GM19324 (cell line): ENCODE results near the gene MYLK2.

ENCODE experiments used
- ATAC-seq: cut with Tn5 transposase; IDR thresholded peaks from one replicate; pipeline ENCODE4 v1.9.1; 2021; ENCODE audit warnings: mild to moderate bottlenecking, moderate library complexity; ENCODE audit not compliant: unreplicated experiment, low FRiP score

MYLK2 gene

DNA sequence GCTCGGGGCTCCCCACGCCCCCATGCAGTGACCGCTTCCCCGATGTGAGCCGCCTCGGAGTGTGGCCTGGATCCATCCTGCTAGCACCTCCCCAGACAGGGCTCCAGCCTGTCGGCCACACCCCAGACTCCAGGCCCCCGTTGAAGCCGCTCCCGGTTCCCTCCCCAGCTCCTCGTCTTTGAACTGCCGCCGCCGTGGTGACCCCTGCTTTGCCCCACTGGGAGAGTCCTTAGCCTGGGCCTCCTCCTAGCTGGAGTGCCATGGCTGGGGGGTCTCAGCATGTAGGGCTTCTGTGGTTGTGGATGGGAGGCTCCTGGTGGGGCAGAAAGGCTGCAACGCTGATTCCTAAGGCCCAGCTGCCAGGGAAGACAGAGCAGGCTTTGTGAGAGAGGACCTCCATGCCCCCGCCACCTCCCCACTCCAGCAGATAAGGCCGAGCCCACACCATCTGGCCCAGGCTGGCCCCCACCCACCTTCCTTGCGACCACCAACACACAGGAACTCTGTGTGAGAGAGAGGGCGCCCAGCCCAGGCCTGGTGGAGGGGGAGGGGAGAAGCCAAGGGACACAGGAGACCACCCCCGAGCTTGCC lies 14.9 kb downstream of the MYLK2 start:
- ATAC-seq, result no peak

DNA sequence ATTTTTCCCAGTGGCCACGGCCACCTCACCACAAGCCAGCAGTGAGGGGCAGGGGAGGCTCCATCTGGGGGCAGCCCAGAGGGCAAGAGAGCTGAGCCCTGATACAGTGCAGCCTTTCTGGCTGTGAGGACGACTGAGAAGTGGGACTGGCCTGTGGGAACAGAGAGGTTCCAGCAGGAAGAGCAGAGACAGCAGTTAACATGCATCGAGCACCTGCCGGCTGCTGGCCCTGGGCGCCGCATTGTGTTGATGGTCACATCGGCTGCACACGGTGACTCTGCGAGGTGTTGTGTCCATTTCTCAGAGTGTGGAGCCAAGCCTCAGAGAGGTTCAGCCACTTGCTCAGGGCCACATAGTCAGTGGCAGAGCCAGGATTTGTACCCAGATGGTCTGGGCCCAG lies 16.4 kb downstream of the MYLK2 start:
- ATAC-seq, result no peak

DNA sequence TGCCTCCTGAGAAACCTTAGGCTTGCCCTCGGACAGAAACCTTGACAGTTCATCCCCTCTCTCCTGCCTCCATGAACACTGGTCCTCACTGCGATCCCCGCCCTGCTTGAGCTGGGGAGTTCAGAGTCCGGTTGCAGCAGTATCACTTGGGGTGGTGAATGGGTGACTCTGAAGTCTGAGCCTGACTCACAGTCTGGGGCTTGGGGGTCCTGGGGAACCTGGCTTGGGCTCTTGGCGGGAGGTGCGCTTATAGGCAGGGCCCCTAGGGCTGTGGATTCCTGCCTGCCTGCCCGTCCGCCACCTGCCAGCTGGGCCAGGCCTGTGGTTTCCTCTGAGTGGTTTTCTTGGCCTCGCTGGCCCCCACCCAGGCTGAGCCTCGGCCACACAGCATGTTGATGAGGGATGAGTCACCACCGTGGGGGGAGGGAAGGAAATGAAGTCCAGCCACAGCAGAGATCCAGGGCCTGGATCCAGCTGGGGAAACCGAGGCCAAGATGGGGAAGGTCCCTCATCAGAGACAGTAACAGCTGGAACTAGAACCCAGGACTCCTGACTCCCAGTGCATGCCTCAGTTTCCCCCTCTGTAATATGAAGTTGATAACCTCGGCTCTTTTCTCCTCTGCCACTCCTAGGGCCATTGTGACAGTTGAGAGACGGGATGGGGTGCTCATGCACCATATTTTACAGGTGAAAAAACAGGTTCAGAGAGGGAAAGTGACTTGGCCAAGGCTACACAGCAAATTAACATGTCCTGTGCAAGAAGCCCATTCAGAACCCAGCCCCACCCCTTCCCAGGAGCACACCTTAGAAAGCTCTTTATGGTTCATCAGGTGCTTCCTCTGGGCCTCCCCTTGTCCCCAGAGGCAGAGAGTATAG lies 17.1 kb downstream of the MYLK2 start:
- ATAC-seq, result no peak

DNA sequence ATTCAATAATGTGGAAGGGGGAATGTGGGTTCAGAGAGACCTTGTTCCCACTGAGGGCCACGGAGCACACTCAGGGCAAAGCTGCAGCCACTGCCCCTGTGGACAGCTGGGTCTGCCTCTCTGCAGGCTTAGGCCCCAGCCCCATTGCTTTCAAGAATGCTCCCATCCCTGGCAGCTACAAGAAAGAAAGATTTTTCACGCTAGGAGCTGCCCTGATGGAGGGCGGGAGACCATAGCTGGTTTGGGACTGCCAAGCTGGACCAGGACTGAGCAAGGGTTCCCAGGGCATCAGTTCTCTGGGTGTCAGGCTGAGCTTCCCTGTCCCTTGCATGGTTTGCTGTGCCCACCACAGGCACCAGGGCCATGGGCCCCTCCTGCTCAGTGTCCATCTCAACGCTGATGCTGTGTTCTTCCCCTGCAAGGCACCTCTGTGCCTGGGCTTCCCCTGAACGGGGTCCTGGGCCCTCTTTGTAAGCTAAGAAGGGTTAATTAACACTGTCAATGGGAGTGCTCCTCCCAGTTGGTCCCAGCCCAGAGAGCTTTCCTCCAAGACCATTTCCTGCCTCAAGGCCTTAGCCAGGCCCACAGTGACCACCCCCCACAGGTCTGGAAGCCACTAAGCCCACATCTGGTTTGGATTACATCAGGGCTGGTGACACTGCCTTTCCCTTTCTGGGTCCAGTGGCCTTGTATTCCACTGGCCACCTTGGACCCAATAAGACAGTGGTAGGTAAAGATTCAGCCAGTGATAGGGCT lies 17.9 kb downstream of the MYLK2 start:
- ATAC-seq, result no peak

DNA sequence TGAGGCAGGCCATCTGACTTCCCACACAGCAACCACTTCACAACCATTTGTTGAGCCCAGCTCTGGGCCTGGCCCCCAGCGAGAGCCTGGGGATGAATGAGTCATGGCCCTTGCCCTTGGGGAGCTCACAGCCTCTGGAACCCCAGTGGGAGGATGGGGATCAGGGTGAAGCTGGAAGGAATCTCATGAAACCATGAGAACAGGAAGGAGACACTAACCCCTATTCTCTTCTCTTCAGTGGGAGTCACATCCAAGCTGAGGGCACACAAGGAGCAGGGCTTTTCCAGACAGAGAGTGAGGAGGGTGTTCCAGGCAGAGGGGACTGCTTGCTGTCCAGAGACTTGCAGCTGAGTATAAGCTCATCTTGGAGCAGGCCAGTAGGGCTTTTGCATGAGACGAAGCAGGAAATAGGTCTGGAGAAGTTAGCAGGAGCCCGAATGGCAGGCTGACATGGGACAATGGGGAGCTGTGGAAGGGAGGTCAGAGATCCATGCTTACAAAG lies 18.8 kb downstream of the MYLK2 start:
- no peak for ATAC-seq

DNA sequence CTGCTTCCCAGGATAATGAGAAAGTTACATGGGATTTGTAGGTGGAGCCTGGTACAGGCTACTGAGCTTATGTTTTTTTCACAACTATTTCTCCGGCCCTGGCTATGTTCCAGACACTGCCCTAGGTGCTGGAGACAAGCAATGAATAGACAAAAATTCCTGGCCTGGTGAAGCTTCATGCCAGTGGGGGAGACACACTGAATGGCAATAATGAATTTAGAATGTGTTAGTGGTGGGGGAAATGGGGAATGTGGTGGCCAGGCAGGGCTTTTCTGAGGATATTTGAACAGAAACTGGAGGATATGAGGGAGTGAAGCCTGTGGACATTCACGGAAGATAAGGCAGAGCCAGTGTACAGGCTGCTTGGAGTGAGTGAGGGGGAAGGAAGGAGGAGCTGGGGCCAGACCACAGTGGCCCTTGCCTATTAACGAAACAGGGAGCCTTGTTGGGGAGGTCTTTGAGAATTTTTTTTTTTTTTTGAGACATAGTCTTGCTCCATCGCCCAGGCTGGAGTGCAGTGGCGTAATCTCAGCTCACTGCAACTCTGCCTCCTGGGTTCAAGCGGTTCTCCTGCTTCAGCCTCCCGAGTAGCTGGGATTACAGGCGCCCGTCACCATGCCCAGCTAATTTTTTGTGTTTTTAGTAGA lies 19.6 kb downstream of the MYLK2 start:
- ATAC-seq, result no peak

DNA sequence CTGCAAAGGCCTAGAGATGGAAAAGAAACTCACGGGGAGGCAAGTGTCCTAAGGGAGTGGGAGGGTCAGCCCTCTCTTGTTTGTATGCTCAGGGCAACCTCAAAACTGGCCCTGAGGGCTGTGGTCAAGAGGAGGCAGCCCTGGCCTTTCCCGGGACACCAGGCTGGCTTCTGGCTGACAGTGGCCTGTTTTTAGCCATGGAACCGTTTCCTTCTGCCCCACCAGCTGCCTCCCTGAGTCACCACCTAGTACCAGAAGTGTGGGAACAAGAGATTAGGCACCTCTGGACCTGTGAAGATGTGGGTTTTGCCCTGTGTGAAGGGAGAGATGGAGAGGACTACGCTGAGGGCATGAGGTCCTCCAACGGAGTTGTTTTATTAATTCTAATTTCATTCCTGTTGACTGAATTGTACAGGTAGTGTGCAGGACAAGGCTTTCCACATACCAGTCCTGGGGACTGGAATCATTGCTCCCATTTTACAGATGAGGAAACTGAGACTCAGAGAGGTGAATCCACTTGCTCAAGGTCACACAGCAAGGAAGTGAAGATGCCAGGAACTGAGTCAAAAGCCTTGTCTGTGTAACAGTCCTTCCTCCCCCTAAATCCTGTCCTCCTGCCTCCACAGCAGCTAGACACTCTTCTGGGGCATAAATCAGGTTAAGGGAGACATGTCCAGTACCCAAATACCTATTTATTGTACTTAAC lies 20.8 kb downstream of the MYLK2 start:
- no peak for ATAC-seq

DNA sequence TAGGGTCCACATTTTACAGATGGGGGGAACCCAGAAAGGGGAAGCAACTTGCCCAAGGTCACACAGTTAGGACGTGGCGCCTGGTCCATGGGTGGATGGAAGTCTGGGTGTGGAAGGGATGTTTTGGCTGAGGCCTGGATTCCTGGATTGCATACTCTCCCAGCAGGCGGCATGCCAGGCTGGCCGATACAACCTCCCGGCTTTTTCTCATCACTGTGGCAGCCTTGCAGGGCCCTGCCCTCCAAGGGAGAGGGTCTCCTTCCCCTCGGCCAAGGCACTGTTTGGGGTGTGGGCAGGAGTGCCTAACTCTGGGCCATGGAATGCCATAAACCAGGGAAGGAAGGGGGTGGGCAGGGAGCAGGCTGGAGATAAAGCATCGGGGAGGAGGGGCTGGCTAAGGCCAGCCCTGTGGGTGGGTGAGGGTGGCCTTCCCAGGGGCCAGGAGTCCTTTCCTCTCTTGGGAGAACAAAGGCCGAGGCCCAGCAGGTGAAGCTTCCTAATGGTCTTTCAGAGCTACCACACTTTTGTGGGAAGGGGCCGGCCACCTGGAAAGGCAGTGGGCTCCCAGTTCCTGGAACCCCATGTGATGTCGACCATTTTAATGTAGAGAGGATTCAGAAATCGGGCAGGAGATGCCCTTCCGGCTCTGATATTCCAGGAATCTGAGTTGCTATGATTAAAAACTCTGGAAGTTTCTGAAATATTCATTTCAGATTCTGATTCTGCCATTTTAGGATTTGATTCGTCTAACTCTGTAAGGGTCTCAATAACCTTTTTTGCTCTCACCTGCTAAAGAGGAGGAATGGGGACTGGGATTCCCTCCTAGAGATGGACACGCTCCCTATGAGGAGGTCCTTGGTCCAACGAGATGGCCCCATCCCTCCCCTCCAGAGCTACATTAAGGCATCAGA lies 22.0 kb downstream of the MYLK2 start:
- ATAC-seq, result no peak

DNA sequence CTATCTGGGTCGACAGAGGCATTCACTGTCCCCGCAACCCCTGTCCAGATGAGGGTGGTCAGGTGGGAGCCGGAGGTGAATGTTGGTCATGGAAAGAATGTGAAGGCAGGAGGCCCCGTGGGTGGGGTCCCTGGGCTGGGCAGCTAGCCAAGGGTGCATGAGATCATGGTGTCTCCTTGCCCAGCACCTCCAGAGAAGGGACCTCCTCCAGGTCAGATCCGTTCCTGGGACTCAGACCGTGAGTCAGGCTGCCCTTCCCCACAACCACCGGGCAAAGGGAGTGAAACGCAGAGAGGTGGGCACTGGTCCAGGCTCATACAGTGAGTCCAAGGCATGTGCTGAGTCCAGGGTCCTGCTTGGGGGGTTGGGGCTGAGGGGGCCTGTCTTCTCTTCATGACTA lies 22.8 kb downstream of the MYLK2 start:
- ATAC-seq, result no peak

DNA sequence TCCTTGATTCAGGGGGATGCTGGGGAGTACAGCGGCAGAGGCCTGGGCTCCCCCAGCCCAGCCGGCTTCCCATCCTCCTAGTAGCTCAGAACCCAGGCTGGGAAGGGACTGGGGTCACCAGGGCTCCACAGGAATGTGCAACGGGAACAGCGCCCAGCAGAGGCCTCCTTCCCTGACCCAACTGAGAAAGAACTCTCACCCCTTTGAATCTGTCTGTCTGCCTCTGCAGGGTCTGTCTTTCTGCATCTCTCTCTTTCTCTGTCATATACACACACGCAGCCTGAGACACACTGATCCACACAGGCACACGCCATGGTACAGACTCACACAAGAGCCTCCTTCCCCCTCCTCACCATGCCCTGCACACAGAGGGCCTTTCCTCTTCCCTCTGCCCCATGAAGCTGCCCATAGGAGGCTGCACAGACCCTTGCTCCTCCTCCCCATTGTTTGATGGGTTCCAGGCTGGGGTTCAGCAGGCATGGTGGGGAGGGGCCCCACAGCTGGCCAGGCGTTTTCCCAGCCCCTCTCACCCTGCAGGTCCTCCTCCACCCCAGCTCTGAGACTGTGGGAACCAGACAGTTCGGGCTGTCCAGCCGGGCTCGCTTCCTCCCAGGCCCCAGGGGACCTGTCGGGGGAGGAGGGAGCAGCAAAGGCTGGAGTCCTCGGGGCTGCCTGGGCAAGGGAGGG lies 23.5 kb downstream of the MYLK2 start:
- no peak for ATAC-seq

DNA sequence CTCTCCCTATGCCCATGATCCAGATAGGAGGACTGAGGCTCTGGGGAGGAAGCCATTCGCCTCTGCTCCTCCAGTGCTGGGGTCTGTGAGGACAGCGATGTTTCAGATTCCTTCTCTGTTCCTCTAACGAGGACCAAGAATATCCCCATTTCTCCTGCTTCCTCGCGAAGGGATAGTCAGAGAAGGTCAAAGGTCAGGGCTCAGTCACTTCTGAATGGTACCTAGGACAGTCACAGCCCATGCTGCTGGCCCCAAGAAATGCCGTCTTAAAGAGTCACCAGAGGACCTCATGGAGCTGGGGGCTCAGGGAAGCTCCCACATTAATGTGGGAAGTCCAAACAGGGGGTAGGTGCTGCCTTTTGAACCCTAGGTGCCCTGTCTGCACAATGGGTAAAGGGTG lies 24.1 kb downstream of the MYLK2 start:
- no peak for ATAC-seq

DNA sequence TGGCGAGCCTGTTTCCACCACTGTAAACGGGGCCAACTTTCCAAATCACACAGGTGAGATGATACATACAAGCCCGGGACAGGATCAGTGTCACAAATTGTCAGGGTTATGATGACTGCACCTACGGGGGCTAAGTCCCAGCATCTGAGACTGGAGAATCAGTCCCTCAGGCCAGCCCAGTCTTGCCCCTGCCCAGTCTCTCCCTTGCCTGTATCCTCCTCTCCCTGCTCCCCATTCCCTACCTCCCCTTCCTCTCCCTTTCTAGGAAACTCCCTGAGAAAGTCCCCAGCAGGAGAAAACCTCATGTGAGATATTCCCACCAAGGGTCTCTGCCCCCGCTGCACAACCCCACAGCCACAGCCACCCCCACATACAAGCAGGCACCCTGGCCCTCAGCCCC lies 24.7 kb downstream of the MYLK2 start:
- no peak for ATAC-seq

DNA sequence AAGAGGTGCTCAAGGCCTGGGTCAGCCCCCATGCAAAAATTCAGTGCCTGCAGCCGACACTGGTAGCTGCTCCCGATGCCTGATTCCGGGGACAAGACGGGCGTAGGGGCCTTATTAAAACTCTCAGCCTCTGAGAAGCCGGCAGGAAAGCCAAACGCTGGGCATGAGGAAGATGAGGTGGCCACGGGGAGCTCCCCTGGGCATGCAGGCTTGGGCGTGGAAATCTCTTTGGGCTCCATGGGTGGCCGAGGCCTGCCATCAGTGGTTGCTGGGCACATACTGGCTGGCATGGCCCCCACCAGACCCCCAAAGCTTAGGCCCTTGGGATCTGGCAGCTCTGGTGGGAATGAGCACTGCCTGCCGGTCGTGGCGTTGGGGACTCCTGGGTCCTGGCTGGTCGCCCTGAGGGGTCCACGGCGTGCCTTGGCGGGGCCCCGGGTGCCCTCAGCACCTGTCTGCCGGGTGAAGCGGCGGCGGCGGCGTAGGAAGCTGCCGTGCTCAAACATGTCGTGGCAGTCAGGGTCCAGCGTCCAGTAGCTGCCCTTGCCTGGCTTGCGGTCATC lies 25.7 kb downstream of the MYLK2 start:
- ATAC-seq, result no peak

DNA sequence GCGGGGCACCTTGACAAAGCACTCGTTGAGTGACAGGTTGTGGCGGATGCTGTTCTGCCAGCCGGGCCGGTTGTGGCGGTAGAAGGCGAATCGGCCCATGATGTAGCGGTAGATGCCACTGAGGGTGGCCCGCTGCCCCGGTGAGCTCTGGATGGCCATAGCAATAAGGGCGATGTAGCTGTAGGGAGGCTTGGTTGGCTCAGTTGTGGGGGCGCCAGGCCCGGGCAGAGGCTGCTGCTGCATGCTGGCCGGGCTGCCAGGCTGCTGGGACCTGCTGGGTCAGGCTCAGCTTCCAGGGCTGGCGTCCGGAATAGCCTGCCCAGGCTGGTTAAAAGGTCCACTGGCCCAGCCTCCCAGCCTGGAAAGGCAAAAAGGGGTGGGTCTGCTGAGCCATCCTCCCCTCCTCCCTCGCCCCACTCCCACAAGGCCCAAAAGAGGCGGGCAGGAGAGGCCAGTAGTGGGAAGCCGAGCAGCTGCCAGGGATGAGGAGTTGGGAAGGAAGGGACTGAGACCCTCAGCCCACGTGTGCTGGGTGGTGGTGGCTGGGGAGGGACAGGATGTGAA lies 26.2 kb downstream of the MYLK2 start, which contains the start of gene FOXS1:
FOXS1 (minus strand) TSS at position 305 of the 564 bp plus-strand sequence; CDS start at position 243, 62 bp downstream.
- no peak for ATAC-seq

DNA sequence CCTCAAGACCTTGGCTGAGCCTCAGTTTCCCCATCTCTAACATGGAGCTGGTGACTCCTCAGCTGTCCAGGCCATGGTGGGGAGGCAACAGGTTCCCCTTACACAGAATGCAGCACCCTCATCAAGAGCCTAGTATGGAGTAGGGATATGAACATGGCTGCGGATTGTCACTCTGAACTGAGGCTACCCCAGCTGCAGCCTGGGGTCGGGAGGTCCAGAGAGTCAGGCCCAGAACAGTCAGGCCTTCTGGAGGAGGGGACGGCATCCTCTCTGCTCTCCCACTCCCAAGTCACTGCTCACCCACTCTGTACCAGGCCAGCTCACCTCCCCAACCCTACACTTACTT lies 27.6 kb downstream of the MYLK2 start:
- ATAC-seq, result no peak

DNA sequence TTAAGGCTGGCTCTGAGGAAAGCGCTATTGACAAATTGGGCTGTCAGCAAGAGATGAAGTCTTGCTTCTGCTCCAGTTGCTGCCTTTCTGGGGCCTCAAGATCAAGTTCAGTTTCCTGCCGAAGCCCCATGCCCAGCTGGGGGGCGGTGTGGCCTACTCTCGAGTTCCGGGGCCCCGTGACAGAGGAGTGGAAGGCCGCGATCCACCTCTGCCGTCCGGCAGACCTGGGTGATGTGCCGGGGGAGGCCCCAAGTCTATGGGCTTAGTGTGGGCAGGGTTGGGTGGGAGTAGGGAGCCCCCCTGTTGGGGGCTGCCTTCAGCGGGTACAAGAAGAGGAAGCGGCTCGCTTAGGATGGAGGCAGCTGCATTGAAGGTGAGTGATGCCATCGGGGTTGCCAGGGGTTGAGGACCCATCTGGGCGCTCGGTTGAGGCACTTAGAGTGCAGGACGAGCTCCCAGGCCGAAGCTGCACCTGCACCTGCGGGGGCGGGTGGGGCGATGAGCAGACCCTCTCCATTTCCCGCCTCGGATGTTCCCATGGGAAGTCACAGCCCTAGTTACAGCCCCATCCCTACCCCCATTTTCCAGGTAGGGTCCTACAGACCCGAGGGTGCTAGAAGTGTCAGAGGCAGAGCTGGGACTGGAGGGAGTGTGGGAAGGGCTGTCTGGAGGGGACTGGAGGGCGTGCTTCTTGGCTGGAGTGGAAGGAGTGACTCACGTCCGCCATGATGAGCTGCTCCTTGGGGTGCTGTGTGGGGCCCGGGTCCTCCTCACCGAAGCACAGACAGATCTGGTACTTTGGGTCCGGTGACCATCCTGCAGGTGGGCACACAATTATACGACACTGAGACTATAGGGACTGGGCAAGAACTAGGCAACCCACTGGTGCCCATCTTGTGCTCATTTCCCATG lies 29.2 kb downstream of the MYLK2 start:
- no peak for ATAC-seq
